Placental pericyte (primary cell): ENCODE measurements around the gene TIGD7. TPM values are rescaled to one million over a fixed set of nuclear protein-coding genes. Genes with fewer than 3 reads are reported as not detected.

Experiments
- total RNA-seq: library from RNA; depleted of rRNA; stranded (reverse); fragments of >200 nt; gene quantifications from 2 replicates; pipeline ENCODE4 v1.2.3, GENCODE V29; 2012

The TIGD7 gene, protein sequence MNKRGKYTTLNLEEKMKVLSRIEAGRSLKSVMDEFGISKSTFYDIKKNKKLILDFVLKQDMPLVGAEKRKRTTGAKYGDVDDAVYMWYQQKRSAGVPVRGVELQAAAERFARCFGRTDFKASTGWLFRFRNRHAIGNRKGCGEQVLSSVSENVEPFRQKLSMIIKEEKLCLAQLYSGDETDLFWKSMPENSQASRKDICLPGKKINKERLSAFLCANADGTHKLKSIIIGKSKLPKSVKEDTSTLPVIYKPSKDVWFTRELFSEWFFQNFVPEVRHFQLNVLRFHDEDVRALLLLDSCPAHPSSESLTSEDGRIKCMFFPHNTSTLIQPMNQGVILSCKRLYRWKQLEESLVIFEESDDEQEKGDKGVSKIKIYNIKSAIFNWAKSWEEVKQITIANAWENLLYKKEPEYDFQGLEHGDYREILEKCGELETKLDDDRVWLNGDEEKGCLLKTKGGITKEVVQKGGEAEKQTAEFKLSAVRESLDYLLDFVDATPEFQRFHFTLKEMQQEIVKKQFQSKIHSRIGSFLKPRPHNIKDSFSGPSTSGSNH
- 2.4 and 3.6 TPM in 2 replicates for total RNA-seq

DNA sequence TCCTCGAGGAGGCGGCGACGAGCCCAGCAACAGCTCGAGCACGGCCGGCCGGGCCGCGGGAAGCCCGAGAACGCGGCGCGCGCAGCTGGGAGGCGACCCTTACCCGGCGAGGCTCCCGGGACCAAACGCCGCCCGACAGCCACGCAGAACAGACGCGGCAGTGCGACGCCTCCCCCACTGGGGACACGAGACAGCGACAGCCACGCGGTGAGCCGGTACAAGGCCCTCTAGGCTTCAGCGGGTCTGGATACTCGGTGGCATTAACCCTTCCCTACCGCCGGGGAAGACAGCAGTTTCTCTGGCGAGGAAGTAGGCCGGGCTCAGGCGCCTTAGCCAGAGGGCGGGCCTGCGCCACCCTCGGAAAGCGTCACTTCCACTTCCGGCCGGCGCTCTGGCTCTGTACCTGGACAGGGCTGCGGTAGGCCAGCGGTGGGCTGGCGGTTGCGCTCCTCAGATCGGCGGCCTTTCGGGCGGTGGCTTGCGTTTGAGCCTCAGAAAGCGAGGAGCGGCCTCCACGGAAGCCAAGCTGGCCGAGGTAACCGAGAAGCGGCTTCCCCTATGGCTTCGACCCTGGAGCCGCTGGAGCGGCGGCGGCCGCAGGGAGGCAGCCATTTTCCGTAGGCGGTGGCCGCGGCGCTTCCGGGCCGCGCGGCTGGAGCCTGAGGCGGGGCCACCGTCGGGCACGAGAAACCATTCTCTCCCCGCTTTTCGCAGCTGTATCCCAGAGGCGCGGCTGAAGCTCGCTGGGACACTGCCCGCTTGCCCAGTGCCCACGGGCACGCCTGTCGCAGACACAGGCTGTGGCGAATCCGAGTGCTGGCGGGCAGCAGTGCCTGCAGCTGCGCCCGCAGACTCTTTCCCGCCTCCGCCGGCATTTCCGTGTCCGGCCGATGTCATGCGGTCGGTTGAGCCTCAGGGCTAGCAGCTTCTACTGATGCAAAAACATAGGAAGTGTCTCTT, at the start of gene TIGD7, which contains the start of gene ZNF75A:
Gene TIGD7 (minus strand): TSS at position 322 of the 960 bp plus-strand sequence. CDS start 4,816 bp downstream, outside the sequence.
Gene ZNF75A (plus strand): TSS at position 389 of the 960 bp plus-strand sequence. CDS start 2,932 bp downstream, outside the sequence.

DNA sequence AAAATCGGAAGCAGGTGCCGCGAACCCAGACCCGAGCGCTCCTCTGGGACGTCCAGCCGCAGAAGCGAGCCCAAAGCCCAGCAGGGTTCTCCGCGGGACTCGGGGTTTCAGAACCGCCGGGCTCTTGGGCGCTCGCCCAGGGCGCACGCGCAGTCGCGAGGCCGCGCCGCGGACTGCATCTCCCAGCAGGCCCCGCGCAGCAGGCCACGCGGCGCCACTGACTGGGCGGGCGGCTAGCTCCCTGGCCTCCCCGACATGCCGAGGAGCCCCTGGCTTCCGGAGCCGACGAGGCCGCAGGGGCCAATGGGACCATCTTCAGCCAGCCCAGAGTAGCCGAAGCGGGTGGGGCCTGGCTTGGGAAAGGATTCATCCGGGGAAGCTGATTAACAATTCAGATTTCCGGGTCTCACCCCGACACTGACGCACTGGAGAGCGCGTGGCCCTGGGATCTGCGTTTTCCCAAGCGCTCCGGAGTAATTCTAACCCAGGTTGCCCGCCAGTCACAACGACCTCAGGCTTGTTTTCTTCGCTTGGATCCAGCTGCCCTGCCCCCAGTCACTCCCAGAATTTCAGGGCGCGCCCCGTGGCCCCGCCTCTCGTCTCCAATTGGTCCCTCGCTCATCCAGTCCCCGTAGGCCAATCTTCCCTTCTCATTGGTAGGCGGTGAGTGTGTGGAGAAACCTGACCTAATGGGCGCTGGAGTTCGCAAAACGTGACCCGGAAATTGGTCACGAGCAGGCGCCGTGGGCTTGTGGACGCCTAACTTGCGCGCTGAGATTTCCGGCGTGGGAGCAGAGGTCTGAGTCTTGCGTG, 22.3 kb downstream of the TIGD7 start, which contains the start of gene ZNF263:
Gene ZNF263 (plus strand): TSS at position 762 of the 813 bp plus-strand sequence. CDS start 328 bp downstream, outside the sequence.

DNA sequence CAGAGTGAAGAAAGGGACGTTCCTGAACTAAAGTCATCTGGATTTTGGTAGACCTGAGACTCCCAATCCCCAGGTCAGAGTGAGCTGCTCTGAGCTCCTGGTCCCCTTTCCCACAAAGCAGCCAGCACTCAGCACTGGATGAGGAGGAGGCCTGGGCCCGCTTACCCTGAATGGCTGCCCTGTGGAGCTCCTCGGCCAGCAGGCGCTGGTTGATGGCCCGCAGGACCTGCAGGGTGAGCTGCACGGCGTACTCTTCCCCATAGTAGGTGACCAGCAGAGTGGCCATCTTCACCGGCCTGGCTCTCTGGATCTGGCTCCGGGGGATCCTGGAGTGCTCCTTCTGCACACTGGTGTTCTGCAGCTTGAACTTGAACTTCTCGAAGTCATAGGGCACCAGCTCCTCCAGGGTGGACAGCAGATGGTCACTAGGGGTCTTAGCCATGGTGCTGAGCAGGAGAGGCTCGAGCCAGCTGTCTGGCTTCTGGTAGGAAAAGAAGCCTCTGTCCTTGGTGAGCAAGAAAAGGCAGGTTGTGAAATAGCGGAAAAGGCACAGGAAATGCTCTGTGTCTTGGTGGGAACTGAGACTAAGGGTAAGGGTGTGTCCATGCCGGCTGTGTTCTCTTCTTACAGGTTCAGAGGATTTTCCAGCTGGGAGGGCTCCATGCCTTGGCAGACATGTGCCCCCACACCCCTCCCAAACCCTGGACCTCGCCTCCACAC, 48.9 kb downstream of the TIGD7 start, which contains the start of gene MEFV:
Gene MEFV (minus strand): TSS at position 488 of the 720 bp plus-strand sequence. CDS start 46 bp downstream, at position 442.

Other genes starting within 250 kb of the TIGD7 start
- gene IL32, start 239.8 kb downstream of the TIGD7 start, total RNA-seq: 3.7 and 21.7 TPM in 2 replicates
- gene ZSCAN10, start 206.1 kb downstream of the TIGD7 start, total RNA-seq: not detected in 2 replicates
- 17.9 and 20.0 TPM in 2 replicates for gene ZNF205, start 192.8 kb downstream of the TIGD7 start, total RNA-seq
- 8.3 and 11.4 TPM in 2 replicates for gene ZNF213, start 170.4 kb downstream of the TIGD7 start, total RNA-seq
- gene OR1F1, start 117.2 kb downstream of the TIGD7 start, total RNA-seq: not detected in 2 replicates
- gene ZNF200, start 70.3 kb downstream of the TIGD7 start, total RNA-seq: 12.9 and 14.0 TPM in 2 replicates
- gene MEFV, start 48.8 kb downstream of the TIGD7 start, total RNA-seq: not detected in 2 replicates
- gene ZNF263, start 21.9 kb downstream of the TIGD7 start, total RNA-seq: 49.5 and 54.7 TPM in 2 replicates
- 22.3 and 28.1 TPM in 2 replicates for gene ZNF75A, start 67 bp upstream of the TIGD7 start, total RNA-seq
- gene OR2C1, start 50.5 kb upstream of the TIGD7 start, total RNA-seq: 0.22 TPM in 1 of 2 replicates, not detected in the other
- 9.8 and 11.6 TPM in 2 replicates for gene ZSCAN32, start 95.6 kb upstream of the TIGD7 start, total RNA-seq
- 5.0 and 9.3 TPM in 2 replicates for gene ZNF174, start 95.8 kb upstream of the TIGD7 start, total RNA-seq
- 4.2 and 5.6 TPM in 2 replicates for gene ZNF597, start 138.1 kb upstream of the TIGD7 start, total RNA-seq
- gene NAA60, start 138.2 kb upstream of the TIGD7 start, total RNA-seq: 15.5 and 17.3 TPM in 2 replicates
- gene C16orf90, start 190.1 kb upstream of the TIGD7 start, total RNA-seq: not detected in 2 replicates
- gene CLUAP1, start 195.6 kb upstream of the TIGD7 start, total RNA-seq: 11.0 and 20.8 TPM in 2 replicates